C1 segment of cervical spinal cord (tissue), 14 donors: ENCODE data around the gene GOLGA6L26.
"Not testable (repeated sequence)": the region's sequence is repeated elsewhere in the genome, so short reads cannot be mapped to it uniquely, and the experiment has no call there.

Experiments used
- DNase-seq, 14 donors: peaks; one replicate each; lab custom pipeline; 2025; lab: John Stamatoyannopoulos, UW

GOLGA6L26 gene

GRCh38 chr15:23334096-23334495 is at the start of gene GOLGA6L26:
TSS of gene GOLGA6L26 (minus strand) at chr15:23334196. CDS start at chr15:23334135, 61 bp downstream.
- DNase-seq: not testable (repeated sequence)

GRCh38 chr15:23381192-23381591 is 47.2 kb upstream of the GOLGA6L26 start:
- DNase-seq: not testable (repeated sequence)

GRCh38 chr15:23380700-23381099 is 46.7 kb upstream of the GOLGA6L26 start:
- DNase-seq: not testable (repeated sequence)

GRCh38 chr15:23378946-23379345 is 45.0 kb upstream of the GOLGA6L26 start:
- not testable (repeated sequence) for DNase-seq

- DNase-seq: not testable (repeated sequence)
These were observed 40.2 kb upstream of the GOLGA6L26 start for GRCh38 chr15:23374226-23374625.

GRCh38 chr15:23372891-23373600 is 39.0 kb upstream of the GOLGA6L26 start:
- DNase-seq: not testable (repeated sequence)

GRCh38 chr15:23372284-23372683 is 38.3 kb upstream of the GOLGA6L26 start:
- no peak for DNase-seq

GRCh38 chr15:23371868-23372267 is 37.9 kb upstream of the GOLGA6L26 start:
- not testable (repeated sequence) for DNase-seq

GRCh38 chr15:23371134-23371533 is 37.1 kb upstream of the GOLGA6L26 start:
- not testable (repeated sequence) for DNase-seq

- no peak for DNase-seq
These were observed 36.6 kb upstream of the GOLGA6L26 start for GRCh38 chr15:23370578-23370977.

GRCh38 chr15:23364261-23364660 is 30.3 kb upstream of the GOLGA6L26 start:
- not testable (repeated sequence) for DNase-seq

GRCh38 chr15:23362622-23363021 is 28.6 kb upstream of the GOLGA6L26 start:
- not testable (repeated sequence) for DNase-seq

GRCh38 chr15:23354448-23354847 is 20.5 kb upstream of the GOLGA6L26 start, which contains the start of gene GOLGA8S:
TSS of gene GOLGA8S (plus strand) at chr15:23354748. CDS start at chr15:23354810, 62 bp downstream.
- DNase-seq: not testable (repeated sequence)

- DNase-seq: not testable (repeated sequence)
These were observed 22.8 kb downstream of the GOLGA6L26 start for GRCh38 chr15:23311233-23311632.

- not testable (repeated sequence) for DNase-seq
These were observed 28.1 kb downstream of the GOLGA6L26 start for GRCh38 chr15:23305921-23306320.

- DNase-seq: not testable (repeated sequence)
These were observed 29.2 kb downstream of the GOLGA6L26 start for GRCh38 chr15:23304805-23305204.

GRCh38 chr15:23304267-23304666 is 29.7 kb downstream of the GOLGA6L26 start:
- DNase-seq: not testable (repeated sequence)

- DNase-seq: not testable (repeated sequence)
These were observed 30.3 kb downstream of the GOLGA6L26 start for GRCh38 chr15:23303654-23304053.

- DNase-seq: not testable (repeated sequence)
These were observed 30.8 kb downstream of the GOLGA6L26 start for GRCh38 chr15:23303246-23303645.
